GM12874 (cell line): ENCODE results near the gene GFRAL.

ENCODE experiments used
- CTCF ChIP-seq: IDR thresholded peaks from 2 replicates; pipeline ENCODE4 v1.5.1; 2011; ENCODE audit warnings: low read depth, mild to moderate bottlenecking, control low read depth, low read length, moderate library complexity; ENCODE audit not compliant: insufficient read depth

Gene GFRAL

DNA sequence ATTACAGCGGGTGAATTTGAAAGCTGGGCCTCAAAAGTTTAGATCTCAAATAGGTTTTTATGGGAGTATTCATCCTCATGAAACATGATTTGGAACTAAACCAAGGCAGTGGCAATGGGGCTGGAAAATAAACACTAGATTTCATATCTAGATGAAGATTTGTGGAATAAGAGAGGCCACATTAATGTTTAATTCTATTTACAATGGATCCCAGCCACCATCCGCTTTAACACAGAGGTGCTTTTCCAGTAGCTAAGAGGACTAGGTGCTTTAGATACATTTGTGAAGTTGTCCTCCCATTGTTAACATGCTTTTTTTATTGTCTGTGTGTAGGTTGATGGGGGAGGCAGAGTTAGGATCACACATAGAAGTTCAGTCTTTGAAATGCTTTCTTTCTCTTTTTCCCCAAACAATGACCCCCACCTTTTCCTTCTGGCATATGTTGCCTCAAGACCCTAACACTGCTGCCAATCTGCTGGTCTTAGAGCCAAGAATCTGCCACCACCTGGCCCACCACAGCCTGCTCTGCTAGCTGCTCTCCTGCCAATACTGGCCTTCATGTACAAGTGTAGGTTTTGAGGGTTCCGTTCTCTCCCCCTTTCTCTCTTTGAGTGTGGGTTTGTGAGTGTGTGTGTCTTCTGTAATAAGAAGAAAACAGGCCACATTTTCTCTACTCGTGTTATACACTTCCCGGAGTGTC, 27.8 kb upstream of the GFRAL start:
- TF ChIP-seq CTCF: no peak

DNA sequence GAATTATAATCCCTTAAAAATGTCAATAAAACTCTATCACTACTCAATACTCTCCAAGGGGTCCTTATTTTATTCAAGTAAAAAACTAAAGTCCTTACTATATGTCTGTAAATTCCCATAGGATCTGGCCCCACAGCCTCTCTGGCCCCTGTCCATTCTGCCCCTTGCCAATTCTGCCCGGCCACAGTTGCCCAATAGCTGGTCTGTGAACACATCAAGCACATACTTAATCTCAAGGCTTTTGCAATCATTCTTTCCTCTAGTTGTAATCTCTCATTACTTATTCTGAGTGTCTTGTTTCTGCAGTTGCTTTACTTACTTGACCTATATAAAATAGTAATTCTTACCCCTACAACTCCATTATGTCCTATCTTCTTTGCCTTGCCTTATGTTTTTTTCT, 22.5 kb upstream of the GFRAL start:
- no peak for TF ChIP-seq CTCF

DNA sequence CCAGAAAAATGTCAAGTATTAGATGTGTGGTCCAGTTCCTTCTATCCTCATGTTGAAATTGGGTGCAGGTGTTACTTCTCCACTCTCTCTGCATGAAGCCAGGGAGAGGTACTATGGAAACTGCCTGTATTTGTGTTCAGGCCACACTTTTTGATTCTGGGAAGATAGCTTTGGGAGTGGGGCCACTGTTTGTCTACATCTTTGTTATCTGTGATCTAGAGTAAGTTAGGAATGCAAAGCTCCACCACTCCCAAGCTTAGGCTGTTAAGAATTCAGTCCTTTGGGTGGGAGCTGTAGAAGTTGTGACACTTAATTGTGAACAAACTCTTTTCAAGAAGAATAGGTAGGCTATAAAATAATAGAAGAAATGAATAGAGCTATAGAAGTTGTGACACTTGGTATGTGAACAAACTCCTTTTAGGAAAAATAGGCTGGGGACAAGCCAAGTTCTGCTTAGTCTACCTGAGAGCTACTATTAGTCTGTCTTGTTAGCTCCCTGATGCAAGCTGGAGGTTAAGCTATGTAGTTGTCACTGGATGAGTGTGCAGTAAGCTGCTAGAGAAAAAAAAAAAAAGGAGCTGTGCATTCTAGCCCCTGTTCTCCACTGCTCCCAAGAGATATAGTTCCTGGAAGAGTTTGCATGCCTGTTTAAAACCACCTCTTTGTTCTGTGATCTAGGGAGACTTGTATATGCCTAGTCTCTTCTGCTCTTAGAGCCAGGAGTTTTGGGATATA, 7.1 kb upstream of the GFRAL start:
- TF ChIP-seq CTCF: no peak

DNA sequence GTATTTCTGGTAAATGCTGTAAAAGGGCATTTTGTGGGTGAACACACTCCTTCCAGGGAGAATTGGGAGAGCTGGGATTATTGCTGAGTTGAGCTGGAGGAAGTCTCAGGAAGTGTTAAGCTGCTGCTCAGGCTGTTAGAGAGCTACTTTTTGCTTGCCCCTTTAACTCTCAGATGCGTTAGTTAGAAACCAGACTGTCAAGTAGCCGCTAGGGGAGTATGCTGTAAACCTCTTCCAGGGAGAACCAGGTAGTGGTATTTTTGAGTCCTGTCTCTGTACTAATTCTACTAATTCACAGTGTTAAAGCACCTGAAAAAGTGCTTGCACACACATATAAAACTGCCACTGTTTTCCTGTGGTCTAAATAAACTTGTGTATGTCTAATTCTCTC, 6.6 kb upstream of the GFRAL start:
- TF ChIP-seq CTCF: no peak

DNA sequence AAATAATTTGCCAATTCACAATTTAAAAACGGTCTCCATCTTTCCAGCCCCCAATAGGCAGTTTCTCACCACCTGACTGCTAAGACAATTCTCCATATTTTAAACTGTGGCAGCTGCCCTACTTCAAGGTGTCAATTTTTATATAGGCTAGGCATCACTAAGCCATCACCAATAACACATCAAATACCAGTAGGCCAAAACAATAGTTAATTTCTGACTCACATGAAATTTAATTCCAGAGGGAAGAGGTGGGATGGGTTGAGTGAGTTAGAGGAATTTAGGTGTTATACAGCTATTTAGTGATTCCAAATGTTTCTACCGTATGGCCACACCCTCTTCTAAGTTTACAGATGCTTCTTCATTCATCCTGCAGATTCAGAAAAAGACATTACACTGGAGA, 49.9 kb downstream of the GFRAL start:
- TF ChIP-seq CTCF: no peak

DNA sequence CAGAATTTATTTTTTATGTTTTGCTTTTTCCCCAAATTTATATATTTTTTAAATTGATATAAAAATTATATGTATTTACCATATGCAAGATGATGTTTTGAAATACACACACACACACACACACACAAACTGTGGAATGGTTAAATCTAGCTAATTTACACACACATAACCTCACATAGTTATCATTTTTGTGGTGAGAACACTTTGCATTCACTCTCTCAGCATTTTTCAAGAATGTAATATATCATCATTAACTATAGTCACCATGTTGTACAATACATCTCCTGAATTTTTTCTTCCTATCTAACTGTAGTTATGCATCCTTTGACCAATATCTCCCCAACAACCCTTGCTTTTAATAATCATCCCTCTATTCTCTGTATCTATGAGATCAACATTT, 52.2 kb downstream of the GFRAL start:
- no peak for TF ChIP-seq CTCF

DNA sequence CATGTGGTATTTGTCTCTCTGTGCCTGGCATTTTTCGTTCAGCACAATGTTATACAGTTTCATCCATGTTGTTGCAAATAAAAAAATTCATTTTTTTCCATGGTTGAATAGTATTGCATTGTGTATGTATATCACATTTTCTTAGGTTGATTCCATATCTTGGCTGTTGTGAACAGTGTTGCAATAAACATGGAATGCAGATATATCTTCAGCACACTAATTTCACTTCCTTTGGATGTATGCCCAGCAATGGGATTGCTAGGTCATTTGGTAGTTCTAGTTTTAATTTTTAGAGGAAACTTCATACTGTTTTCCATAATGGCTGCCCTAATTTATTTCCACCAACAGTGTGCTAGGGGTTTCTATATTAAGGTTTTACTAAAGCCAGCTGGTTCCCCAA, 52.6 kb downstream of the GFRAL start:
- no peak for TF ChIP-seq CTCF
